ENCODE measurements around the gene SORT1.

- TF ChIP-seq, protein P1, sequence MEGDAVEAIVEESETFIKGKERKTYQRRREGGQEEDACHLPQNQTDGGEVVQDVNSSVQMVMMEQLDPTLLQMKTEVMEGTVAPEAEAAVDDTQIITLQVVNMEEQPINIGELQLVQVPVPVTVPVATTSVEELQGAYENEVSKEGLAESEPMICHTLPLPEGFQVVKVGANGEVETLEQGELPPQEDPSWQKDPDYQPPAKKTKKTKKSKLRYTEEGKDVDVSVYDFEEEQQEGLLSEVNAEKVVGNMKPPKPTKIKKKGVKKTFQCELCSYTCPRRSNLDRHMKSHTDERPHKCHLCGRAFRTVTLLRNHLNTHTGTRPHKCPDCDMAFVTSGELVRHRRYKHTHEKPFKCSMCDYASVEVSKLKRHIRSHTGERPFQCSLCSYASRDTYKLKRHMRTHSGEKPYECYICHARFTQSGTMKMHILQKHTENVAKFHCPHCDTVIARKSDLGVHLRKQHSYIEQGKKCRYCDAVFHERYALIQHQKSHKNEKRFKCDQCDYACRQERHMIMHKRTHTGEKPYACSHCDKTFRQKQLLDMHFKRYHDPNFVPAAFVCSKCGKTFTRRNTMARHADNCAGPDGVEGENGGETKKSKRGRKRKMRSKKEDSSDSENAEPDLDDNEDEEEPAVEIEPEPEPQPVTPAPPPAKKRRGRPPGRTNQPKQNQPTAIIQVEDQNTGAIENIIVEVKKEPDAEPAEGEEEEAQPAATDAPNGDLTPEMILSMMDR (IDR thresholded peaks at IDR 0.05), result no peak
- TF ChIP-seq POLR2AphosphoS5 (IDR thresholded peaks at IDR 0.05; ENCODE audit: insufficient read depth in 1 of 2, low read depth in 1 of 2), result no peak
- no peak for TF ChIP-seq POLR2A (IDR thresholded peaks at IDR 0.05)
Observed at GRCh38 chr1:109306832-109307273, 90.9 kb downstream of the SORT1 start, which contains the start of gene MYBPHL.
